Iris pigment epithelial cell (primary cell): ENCODE measurements around the gene NCKAP5.
A peak's percentile ranks its signal among the peaks of the same experiment; 100 is the strongest.

ENCODE experiments used
- DNase-seq: peaks from one replicate; pipeline ENCODE4 v3.0.0-alpha.2; 2011; ENCODE audit warnings: low read depth

NCKAP5 gene

GRCh38 chr2:133458280-133458679 lies 110.0 kb downstream of the NCKAP5 start:
- DNase-seq: peak; percentile 71

- DNase-seq: no peak
Observed at GRCh38 chr2:133457861-133458260, 110.4 kb downstream of the NCKAP5 start.

GRCh38 chr2:133456971-133457370 lies 111.3 kb downstream of the NCKAP5 start:
- DNase-seq: no peak

- DNase-seq: no peak
Observed at GRCh38 chr2:133456156-133456555, 112.1 kb downstream of the NCKAP5 start.

GRCh38 chr2:133453032-133453431 lies 115.2 kb downstream of the NCKAP5 start:
- DNase-seq: no peak

- no peak for DNase-seq
Observed at GRCh38 chr2:133452583-133452982, 115.7 kb downstream of the NCKAP5 start.

- no peak for DNase-seq
Observed at GRCh38 chr2:133452146-133452545, 116.1 kb downstream of the NCKAP5 start.

GRCh38 chr2:133448195-133448594 lies 120.1 kb downstream of the NCKAP5 start:
- no peak for DNase-seq

- no peak for DNase-seq
Observed at GRCh38 chr2:133447303-133447702, 121.0 kb downstream of the NCKAP5 start.

GRCh38 chr2:133444465-133444864 lies 123.8 kb downstream of the NCKAP5 start:
- no peak for DNase-seq

- DNase-seq: no peak
Observed at GRCh38 chr2:133442393-133442792, 125.9 kb downstream of the NCKAP5 start.

- no peak for DNase-seq
Observed at GRCh38 chr2:133439565-133439920, 128.7 kb downstream of the NCKAP5 start.

- no peak for DNase-seq
Observed at GRCh38 chr2:133438848-133439564, 129.3 kb downstream of the NCKAP5 start.

GRCh38 chr2:133438026-133438425 lies 130.2 kb downstream of the NCKAP5 start:
- no peak for DNase-seq

- DNase-seq: no peak
Observed at GRCh38 chr2:133437492-133437891, 130.8 kb downstream of the NCKAP5 start.

GRCh38 chr2:133434959-133435668 lies 133.1 kb downstream of the NCKAP5 start:
- DNase-seq: peak; percentile 88

- peak; percentile 54 for DNase-seq
Observed at GRCh38 chr2:133433455-133434451, 134.5 kb downstream of the NCKAP5 start.

GRCh38 chr2:133432778-133433177 lies 135.5 kb downstream of the NCKAP5 start:
- no peak for DNase-seq

GRCh38 chr2:133431289-133431688 lies 137.0 kb downstream of the NCKAP5 start:
- peak; percentile 57 for DNase-seq

- DNase-seq: no peak
Observed at GRCh38 chr2:133426791-133427190, 141.5 kb downstream of the NCKAP5 start.

GRCh38 chr2:133425612-133426011 lies 142.7 kb downstream of the NCKAP5 start:
- DNase-seq: no peak

- peak; percentile 31 for DNase-seq
Observed at GRCh38 chr2:133424876-133425275, 143.4 kb downstream of the NCKAP5 start.
